SKM-1 treated with dmso at 0.1 percent for 144 hours (cell line): Measurements from ENCODE around the gene MBNL1.

ENCODE experiments used
- DNase-seq: peaks from one replicate; lab custom pipeline; 2025; ENCODE audit not compliant: unreplicated experiment; lab: John Stamatoyannopoulos, UW

The MBNL1 gene

GRCh38 chr3:152268555-152269055 is at the start of gene MBNL1:
MBNL1 (plus strand) TSS chr3:152268929; CDS start chr3:152300194, 31,265 bp downstream.
- peak; percentile 93 for DNase-seq

GRCh38 chr3:152219216-152219615 is 49.5 kb upstream of the MBNL1 start:
- no peak for DNase-seq

GRCh38 chr3:152219769-152220255 is 48.9 kb upstream of the MBNL1 start:
- no peak for DNase-seq

GRCh38 chr3:152222327-152222726 is 46.4 kb upstream of the MBNL1 start:
- DNase-seq: no peak

GRCh38 chr3:152225201-152225600 is 43.5 kb upstream of the MBNL1 start:
- DNase-seq: no peak

GRCh38 chr3:152226176-152226575 is 42.6 kb upstream of the MBNL1 start:
- no peak for DNase-seq

- no peak for DNase-seq
Measured at GRCh38 chr3:152227027-152227426, 41.7 kb upstream of the MBNL1 start.

GRCh38 chr3:152229692-152230091 is 39.0 kb upstream of the MBNL1 start:
- no peak for DNase-seq

- DNase-seq: no peak
Measured at GRCh38 chr3:152230370-152230769, 38.4 kb upstream of the MBNL1 start.

GRCh38 chr3:152232001-152232400 is 36.7 kb upstream of the MBNL1 start:
- no peak for DNase-seq

GRCh38 chr3:152232679-152233078 is 36.0 kb upstream of the MBNL1 start:
- no peak for DNase-seq

GRCh38 chr3:152234657-152235375 is 33.9 kb upstream of the MBNL1 start:
- no peak for DNase-seq

- no peak for DNase-seq
Measured at GRCh38 chr3:152235709-152236298, 32.9 kb upstream of the MBNL1 start.

GRCh38 chr3:152236716-152237115 is 32.0 kb upstream of the MBNL1 start:
- DNase-seq: peak; percentile 43

- DNase-seq: peak; percentile 92
Measured at GRCh38 chr3:152241142-152242017, 27.3 kb upstream of the MBNL1 start.

- peak; percentile 64 for DNase-seq
Measured at GRCh38 chr3:152243301-152243711, 25.4 kb upstream of the MBNL1 start.

GRCh38 chr3:152243721-152244516 is 24.8 kb upstream of the MBNL1 start:
- peak; percentile 94 for DNase-seq

GRCh38 chr3:152244517-152244888 is 24.2 kb upstream of the MBNL1 start:
- DNase-seq: no peak

- DNase-seq: peak; percentile 38
Measured at GRCh38 chr3:152245498-152246170, 23.1 kb upstream of the MBNL1 start.

GRCh38 chr3:152251916-152252315 is 16.8 kb upstream of the MBNL1 start:
- DNase-seq: no peak
